Upper lobe of left lung (tissue), 6 donors: ENCODE results near the gene MIGA2. TPM values are rescaled to one million over a fixed set of nuclear protein-coding genes. Genes with fewer than 3 reads are reported as not detected.

Source experiments
- ATAC-seq, 2 donors: fragments of 200-7000 bp; cut with Tn5 transposase; one replicate each; pipeline ENCODE4 v1.9.1; 2022; ENCODE audit warnings: mild to moderate bottlenecking in 2 of 2, moderate library complexity in 2 of 2; ENCODE audit not compliant: low FRiP score in 2 of 2
- DNase-seq, 2 donors: peaks; one replicate each; pipeline ENCODE4 v3.0.0-alpha.2; 2019 to 2020
- H3K27ac ChIP-seq, 4 donors: fragments of 200-600 bp; sonication (generic); one replicate each; pipeline ENCODE4 v1.5.1; 2016 to 2019
- H3K27me3 ChIP-seq, 4 donors: fragments of 200-600 bp; sonication (generic); one replicate each; pipeline ENCODE4 v1.5.1; 2017 to 2019
- H3K36me3 ChIP-seq, 4 donors: fragments of 200-600 bp; sonication (generic); one replicate each; pipeline ENCODE4 v1.5.1; 2016 to 2019
- H3K4me1 ChIP-seq, 4 donors: fragments of 200-600 bp; sonication (generic); one replicate each; pipeline ENCODE4 v1.5.1; 2018 to 2019
- H3K4me3 ChIP-seq, 4 donors: fragments of 200-600 bp; sonication (generic); one replicate each; pipeline ENCODE4 v1.5.1; 2017 to 2019; ENCODE audit warnings: mild to moderate bottlenecking in 2 of 4, moderate library complexity in 1 of 4
- H3K9me3 ChIP-seq, 4 donors: fragments of 200-600 bp; sonication (generic); one replicate each; pipeline ENCODE4 v1.5.1; 2018 to 2019
- CTCF ChIP-seq, 6 experiments: fragments of 450-650 bp in 4 of 6; fragments of 200-600 bp in 2 of 6; sonication (generic) in 2 of 6; IDR thresholded peaks; one replicate each; pipeline ENCODE4 v1.5.1; 2016 to 2019; ENCODE audit warnings: antibody characterized with exemption in 6 of 6
- EP300 ChIP-seq, 4 donors: sonication (generic); formaldehyde crosslinking; IDR thresholded peaks; one replicate each; pipeline ENCODE4 v1.5.1; 2017; ENCODE audit warnings: antibody characterized with exemption in 4 of 4, control low read depth in 2 of 4
- POLR2A ChIP-seq, 4 donors: fragments of 450-650 bp; IDR thresholded peaks; one replicate each; pipeline ENCODE4 v1.5.1; 2016 to 2017; ENCODE audit warnings: antibody characterized with exemption in 4 of 4, mild to moderate bottlenecking in 2 of 4
- POLR2AphosphoS5 ChIP-seq, 2 donors: sonication (generic); formaldehyde crosslinking; IDR thresholded peaks; one replicate each; pipeline ENCODE4 v1.5.1; 2017; ENCODE audit warnings: antibody characterized with exemption in 2 of 2
- whole genome bisulfite sequencing, 2 donors: methylation state at CpG; one replicate each; pipeline ENCODE4 v1.1.5; 2017 to 2018; 5-methylcytosine and 5-hydroxymethylcytosine counted together
- total RNA-seq, 6 donors: library from RNA; depleted of rRNA in 4 of 6; stranded (reverse); fragments of >200 nt in 4 of 6; gene quantifications; one replicate each; pipeline versions ENCODE4 v1.1.0 to v1.2.1, GENCODE V29; 2016 to 2021
- donor health status: DM: no; HTN: no; CAD: no; lungs with moderate emphysema.
- donor health status: DM: no; HTN: yes; CAD: no; lungs with severe emphysema.

Gene MIGA2
- total RNA-seq, 6 donors from 2014 or later = 18.6 to 95.3 (median 28.6) TPM

- Histone ChIP-seq H3K4me3 (no peak overlapping the region), H3K4me1 (peaks cover 0 to 6% (median 2%) of the 10 kb centered on the region in 4 donors), H3K27ac (no peak overlapping the region), H3K9me3 (no peaks in the 10 kb centered on the region), H3K36me3 (peaks cover 0 to 61% (median 48%) of the 10 kb centered on the region in 4 donors), H3K27me3 (no peaks in the 10 kb centered on the region)
- ATAC-seq = no peak
- no peak for DNase-seq
- TF ChIP-seq POLR2AphosphoS5 (IDR thresholded peaks at IDR 0.05) (no peak), EP300 (IDR thresholded peaks at IDR 0.05) (no peak), CTCF (IDR thresholded peaks at IDR 0.05) (no peak), POLR2A (IDR thresholded peaks at IDR 0.05) (no peak)
- 90 to 92% methylated on average over 4 to 17 of the region's 19 CpGs for WGBS, 2 donors
Measured at GRCh38 chr9:129068110-129068509, 31.7 kb downstream of the MIGA2 start.

- no peaks in the 10 kb centered on the region for H3K9me3 ChIP-seq
- DNase-seq (peak in 1 of 2 donors; percentile 71), ATAC-seq (peak; percentile 78 to 85)
- no peak for TF ChIP-seq CTCF (IDR thresholded peaks at IDR 0.05)
- no peak for TF ChIP-seq POLR2A (IDR thresholded peaks at IDR 0.05)
- TF ChIP-seq EP300 (IDR thresholded peaks at IDR 0.05) = no peak
- no peak for TF ChIP-seq POLR2AphosphoS5 (IDR thresholded peaks at IDR 0.05)
- peaks cover 0 to 6% (median 2%) of the 10 kb centered on the region in 4 donors for H3K4me1 ChIP-seq
- no peaks in the 10 kb centered on the region for H3K27me3 ChIP-seq
- H3K36me3 ChIP-seq = peaks cover 0 to 52% (median 39%) of the 10 kb centered on the region in 4 donors
- peak overlapping the region in 3 of 4 donors; percentile 9 to 39 (median 12) for H3K27ac ChIP-seq
- H3K4me3 ChIP-seq = no peak overlapping the region
- 77 to 85% methylated on average over 22 to 30 of the region's 31 CpGs for WGBS, 2 donors
Measured at GRCh38 chr9:129068990-129069861, 32.8 kb downstream of the MIGA2 start.

- H3K27me3 ChIP-seq = no peaks in the 10 kb centered on the region
- peak in 1 of 2 donors; percentile 81 for DNase-seq
- H3K4me1 ChIP-seq = peaks cover 0 to 6% (median 2%) of the 10 kb centered on the region in 4 donors
- ATAC-seq = peak in 1 of 2 donors; percentile 3
- H3K4me3 ChIP-seq = no peak overlapping the region
- H3K27ac ChIP-seq = peak overlapping the region in 1 of 4 donors; percentile 39
- H3K36me3 ChIP-seq = peaks cover 0 to 45% (median 34%) of the 10 kb centered on the region in 4 donors
- 80 to 93% methylated on average over 7 to 26 of the region's 26 CpGs for WGBS, 2 donors
- TF ChIP-seq POLR2A (IDR thresholded peaks at IDR 0.05) = no peak
- no peak for TF ChIP-seq EP300 (IDR thresholded peaks at IDR 0.05)
- no peak for TF ChIP-seq POLR2AphosphoS5 (IDR thresholded peaks at IDR 0.05)
- no peak for TF ChIP-seq CTCF (IDR thresholded peaks at IDR 0.05)
- H3K9me3 ChIP-seq = no peaks in the 10 kb centered on the region
Measured at GRCh38 chr9:129069862-129070641, 33.6 kb downstream of the MIGA2 start.

- H3K27ac ChIP-seq = peak overlapping the region in 1 of 4 donors; percentile 10
- H3K4me1 ChIP-seq = peaks cover 0 to 6% (median 2%) of the 10 kb centered on the region in 4 donors
- no peak for DNase-seq
- H3K27me3 ChIP-seq = no peaks in the 10 kb centered on the region
- TF ChIP-seq POLR2A (IDR thresholded peaks at IDR 0.05) = no peak
- TF ChIP-seq CTCF (IDR thresholded peaks at IDR 0.05) = no peak
- TF ChIP-seq POLR2AphosphoS5 (IDR thresholded peaks at IDR 0.05) = no peak
- no peak for TF ChIP-seq EP300 (IDR thresholded peaks at IDR 0.05)
- no peak overlapping the region for H3K4me3 ChIP-seq
- H3K9me3 ChIP-seq = no peaks in the 10 kb centered on the region
- peaks cover 0 to 38% (median 26%) of the 10 kb centered on the region in 4 donors for H3K36me3 ChIP-seq
- 83 to 85% methylated on average over 13 to 20 of the region's 21 CpGs for WGBS, 2 donors
- peak in 1 of 2 donors; percentile 31 for ATAC-seq
Measured at GRCh38 chr9:129070696-129071525, 34.5 kb downstream of the MIGA2 start.
